ENCODE data around the gene SPIN2B. TPM values are rescaled to one million over a fixed set of nuclear protein-coding genes. Genes with fewer than 3 reads are reported as not detected.
"Not testable (repeated sequence)": the region's sequence is repeated elsewhere in the genome, so short reads cannot be mapped to it uniquely, and the experiment has no call there.

The SPIN2B gene
- total and polyA plus RNA-seq, 9 of the 15 experiments (the other 6 are each of a cell fraction or from before 2014, with no cell fraction given) = 6.2 to 23.7 (median 15.2) TPM

DNA sequence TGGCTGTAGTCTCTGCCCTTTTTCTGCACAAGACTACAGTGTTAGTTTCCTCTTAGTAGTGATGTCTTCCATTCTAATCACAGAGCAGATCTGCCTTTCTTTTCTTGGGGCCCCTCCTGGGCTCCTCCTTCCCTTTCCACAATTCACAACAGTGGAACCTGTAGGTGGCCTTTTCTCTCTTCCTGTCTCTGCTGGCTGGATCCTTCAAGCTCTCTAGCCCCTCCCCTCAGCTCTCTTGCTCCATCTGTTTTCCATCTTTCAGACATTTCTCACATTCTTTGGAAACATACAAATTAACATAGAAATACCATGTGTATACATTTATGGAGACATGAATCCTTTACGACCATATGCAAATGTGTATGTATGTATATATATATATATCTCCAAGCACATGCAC is 16.2 kb upstream of the SPIN2B start (continued):
- TF ChIP-seq TRIM24 (IDR thresholded peaks at IDR 0.05) (no peak), SMC3 (conservative IDR thresholded peaks at IDR 0.05; ENCODE audit: insufficient read depth, low read depth, low read length) (no peak), BDP1 (IDR thresholded peaks at IDR 0.05; ENCODE audit: insufficient read depth, insufficient read length) (no peak), CHD1 (IDR thresholded peaks at IDR 0.05; ENCODE audit: low read length) (no peak)
- TF ChIP-seq, protein P1, sequence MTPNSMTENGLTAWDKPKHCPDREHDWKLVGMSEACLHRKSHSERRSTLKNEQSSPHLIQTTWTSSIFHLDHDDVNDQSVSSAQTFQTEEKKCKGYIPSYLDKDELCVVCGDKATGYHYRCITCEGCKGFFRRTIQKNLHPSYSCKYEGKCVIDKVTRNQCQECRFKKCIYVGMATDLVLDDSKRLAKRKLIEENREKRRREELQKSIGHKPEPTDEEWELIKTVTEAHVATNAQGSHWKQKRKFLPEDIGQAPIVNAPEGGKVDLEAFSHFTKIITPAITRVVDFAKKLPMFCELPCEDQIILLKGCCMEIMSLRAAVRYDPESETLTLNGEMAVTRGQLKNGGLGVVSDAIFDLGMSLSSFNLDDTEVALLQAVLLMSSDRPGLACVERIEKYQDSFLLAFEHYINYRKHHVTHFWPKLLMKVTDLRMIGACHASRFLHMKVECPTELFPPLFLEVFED (CRISPR knock-in tag; conservative IDR thresholded peaks at IDR 0.05) = no peak

GRCh38 chrX:57137073-57137472 is 15.7 kb upstream of the SPIN2B start, which contains the start of gene SPIN2A:
TSS of gene SPIN2A (minus strand) at chrX:57137397. CDS start at chrX:57136597, 800 bp downstream.
- H3K4me2 ChIP-seq (ENCODE audit: insufficient read depth, low read length); POLR2A ChIA-PET; H3K4me3 ChIP-seq; H4K20me1 ChIP-seq (replicated peaks; ENCODE audit: control insufficient read depth, insufficient read depth, low read length); BruUV-seq (replicated peaks); intact Hi-C loops (cut with micrococcal nuclease); in situ Hi-C loops (cut with MboI); FAIRE-seq; H3K4me1 ChIP-seq (replicated peaks in 1 of 2; ENCODE audit: control insufficient read depth in 2 of 2, insufficient read depth in 2 of 2, low read length in 2 of 2); H3K27ac ChIP-seq (ENCODE audit: extremely low read depth, low read depth, low read length); CTCF ChIA-PET (ENCODE audit: low intra/inter-chr PET ratio); H3K9me3 ChIP-seq (replicated peaks; ENCODE audit: control insufficient read depth, insufficient read depth, low read depth, low read length); H3K9me1 ChIP-seq (ENCODE audit: control insufficient read depth, insufficient read depth, low read length); H3K27me3 ChIP-seq (ENCODE audit: control insufficient read depth in 2 of 2, insufficient read depth in 2 of 2, low read length in 2 of 2); H3K9ac ChIP-seq (ENCODE audit: insufficient read depth in 1 of 2, low read depth in 2 of 2, low read length in 2 of 2); DNase-seq (ENCODE audit: extremely low read depth in 1 of 4, low spot score in 3 of 4); H3K79me2 ChIP-seq (ENCODE audit: control insufficient read depth, insufficient read depth, low read length); H2AFZ ChIP-seq (ENCODE audit: low read depth, low read length); H3K36me3 ChIP-seq (ENCODE audit: control insufficient read depth, insufficient read depth, low read length): not testable (repeated sequence)
- TF ChIP-seq, protein P2, sequence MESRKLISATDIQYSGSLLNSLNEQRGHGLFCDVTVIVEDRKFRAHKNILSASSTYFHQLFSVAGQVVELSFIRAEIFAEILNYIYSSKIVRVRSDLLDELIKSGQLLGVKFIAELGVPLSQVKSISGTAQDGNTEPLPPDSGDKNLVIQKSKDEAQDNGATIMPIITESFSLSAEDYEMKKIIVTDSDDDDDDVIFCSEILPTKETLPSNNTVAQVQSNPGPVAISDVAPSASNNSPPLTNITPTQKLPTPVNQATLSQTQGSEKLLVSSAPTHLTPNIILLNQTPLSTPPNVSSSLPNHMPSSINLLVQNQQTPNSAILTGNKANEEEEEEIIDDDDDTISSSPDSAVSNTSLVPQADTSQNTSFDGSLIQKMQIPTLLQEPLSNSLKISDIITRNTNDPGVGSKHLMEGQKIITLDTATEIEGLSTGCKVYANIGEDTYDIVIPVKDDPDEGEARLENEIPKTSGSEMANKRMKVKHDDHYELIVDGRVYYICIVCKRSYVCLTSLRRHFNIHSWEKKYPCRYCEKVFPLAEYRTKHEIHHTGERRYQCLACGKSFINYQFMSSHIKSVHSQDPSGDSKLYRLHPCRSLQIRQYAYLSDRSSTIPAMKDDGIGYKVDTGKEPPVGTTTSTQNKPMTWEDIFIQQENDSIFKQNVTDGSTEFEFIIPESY (CRISPR knock-in tag; IDR thresholded peaks at IDR 0.05) = peak; percentile 40; the same call in 1 of the 2 replicates
- WGBS (ENCODE audit: insufficient coverage, low coverage, missing lambda C conversion rate) = 34% methylated on average over 6 of the region's 27 CpGs
- peak; percentile 18; the same call in 1 of the 3 replicates for ATAC-seq

- intact Hi-C loops (cut with micrococcal nuclease); H3K9me1 ChIP-seq (ENCODE audit: control insufficient read depth, insufficient read depth, low read length); POLR2A ChIA-PET; H3K79me2 ChIP-seq (ENCODE audit: control insufficient read depth, insufficient read depth, low read length); H3K27me3 ChIP-seq (ENCODE audit: control insufficient read depth in 2 of 2, insufficient read depth in 2 of 2, low read length in 2 of 2); BruUV-seq (replicated peaks); H3K9ac ChIP-seq (ENCODE audit: insufficient read depth in 1 of 2, low read depth in 2 of 2, low read length in 2 of 2); DNase-seq (ENCODE audit: extremely low read depth in 1 of 4, low spot score in 3 of 4); H4K20me1 ChIP-seq (replicated peaks; ENCODE audit: control insufficient read depth, insufficient read depth, low read length); in situ Hi-C loops (cut with MboI); H3K4me2 ChIP-seq (ENCODE audit: insufficient read depth, low read length); ATAC-seq; H3K27ac ChIP-seq (ENCODE audit: extremely low read depth, low read depth, low read length); H3K4me1 ChIP-seq (replicated peaks in 1 of 2; ENCODE audit: control insufficient read depth in 2 of 2, insufficient read depth in 2 of 2, low read length in 2 of 2); CTCF ChIA-PET (ENCODE audit: low intra/inter-chr PET ratio); H3K36me3 ChIP-seq (ENCODE audit: control insufficient read depth, insufficient read depth, low read length); FAIRE-seq; H3K4me3 ChIP-seq; H2AFZ ChIP-seq (ENCODE audit: low read depth, low read length); H3K9me3 ChIP-seq (replicated peaks; ENCODE audit: control insufficient read depth, insufficient read depth, low read depth, low read length): not testable (repeated sequence)
- no CpG with 5 or more reads among the region's 3 CpGs for WGBS (ENCODE audit: insufficient coverage, low coverage, missing lambda C conversion rate)
Observed at GRCh38 chrX:57136589-57136988, 15.2 kb upstream of the SPIN2B start.

All from K562 (cell line).